Esophagus squamous epithelium (tissue), 4 donors: ENCODE data around the gene RBM39.

Source experiments
- CTCF ChIP-seq, 6 experiments: fragments of 450-650 bp in 4 of 6; fragments of 200-600 bp in 2 of 6; sonication (generic) in 2 of 6; IDR thresholded peaks; one replicate each; pipeline ENCODE4 v1.5.1; 2016 to 2019; ENCODE audit warnings: antibody characterized with exemption in 6 of 6, mild to moderate bottlenecking in 4 of 6, moderate library complexity in 4 of 6
- POLR2A ChIP-seq, 4 donors: fragments of 450-650 bp; IDR thresholded peaks; one replicate each; pipeline ENCODE4 v1.6.1; 2017; ENCODE audit warnings: antibody characterized with exemption in 4 of 4, mild to moderate bottlenecking in 4 of 4, moderate library complexity in 3 of 4

DNA sequence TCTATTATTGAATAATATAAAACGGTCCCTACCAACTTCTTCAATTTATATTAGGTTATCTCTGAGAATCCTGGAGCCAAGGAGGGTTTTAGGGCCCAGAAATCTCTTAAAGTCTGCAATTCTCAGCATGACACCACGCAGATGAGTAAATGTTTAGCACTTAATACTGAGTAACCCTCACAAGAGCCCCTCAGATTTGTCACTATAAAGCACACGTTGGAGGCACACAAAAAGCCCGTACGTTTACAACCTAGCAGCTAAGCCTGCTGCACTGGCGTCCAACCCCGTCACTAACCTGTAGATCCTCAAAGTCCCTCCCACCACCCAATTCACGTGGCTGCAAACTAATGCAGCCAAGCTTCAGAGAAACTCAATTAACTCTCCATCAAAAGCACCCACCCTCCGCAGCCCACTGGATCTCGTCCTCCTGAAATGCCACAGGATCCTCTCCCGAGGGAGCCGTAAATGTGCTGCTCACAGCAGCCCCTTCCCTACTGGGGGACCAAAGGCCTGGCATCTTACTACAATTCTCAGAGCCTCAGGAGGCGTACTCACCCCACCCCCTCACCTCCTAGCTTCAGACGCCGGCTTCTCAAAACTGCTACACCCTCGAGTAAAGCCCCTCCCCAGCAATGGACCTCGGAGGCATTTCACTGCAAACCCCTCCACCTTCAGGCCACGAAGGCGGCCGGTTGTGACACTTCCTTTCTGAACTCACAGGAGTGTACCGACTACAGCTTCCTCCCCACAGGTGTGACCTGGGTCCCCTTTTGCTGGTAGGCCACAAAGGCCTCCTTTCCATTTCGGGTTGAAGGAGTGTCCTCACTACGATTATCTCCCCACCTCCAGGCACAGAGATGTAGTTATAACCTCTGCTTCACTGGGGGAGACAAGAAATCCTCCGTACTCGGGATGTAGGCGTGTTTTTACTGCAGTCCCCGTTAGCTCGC, 78.3 kb downstream of the RBM39 start:
- no peak for TF ChIP-seq CTCF (IDR thresholded peaks at IDR 0.05)
- TF ChIP-seq POLR2A (IDR thresholded peaks at IDR 0.05), result no peak
